Epidermal melanocyte (primary cell): Measurements from ENCODE around the gene FICD.
A peak's percentile ranks its signal among the peaks of the same experiment; 100 is the strongest.

Experiments used
- DNase-seq: peaks from one replicate; pipeline ENCODE4 v3.0.0; 2011; ENCODE audit warnings: low spot score; ENCODE audit not compliant: insufficient read length

FICD gene

GRCh38 chr12:108502922-108503321 lies 12.2 kb upstream of the FICD start:
- DNase-seq: no peak

GRCh38 chr12:108505129-108505528 lies 9.9 kb upstream of the FICD start:
- DNase-seq: no peak

GRCh38 chr12:108507971-108508642 lies 7.0 kb upstream of the FICD start:
- DNase-seq: no peak

- DNase-seq: no peak
Observed at GRCh38 chr12:108509806-108510205, 5.3 kb upstream of the FICD start.

- DNase-seq: no peak
Observed at GRCh38 chr12:108510836-108511235, 4.2 kb upstream of the FICD start.

- peak; percentile 44 for DNase-seq
Observed at GRCh38 chr12:108511633-108512540, 3.2 kb upstream of the FICD start.

GRCh38 chr12:108514468-108514972 lies 557 bp upstream of the FICD start:
- no peak for DNase-seq

- no peak for DNase-seq
Observed at GRCh38 chr12:108515916-108516315, 839 bp downstream of the FICD start.

- DNase-seq: no peak
Observed at GRCh38 chr12:108516511-108517275, 1.6 kb downstream of the FICD start.

- no peak for DNase-seq
Observed at GRCh38 chr12:108517288-108518100, 2.4 kb downstream of the FICD start.

- DNase-seq: no peak
Observed at GRCh38 chr12:108518101-108518715, 3.1 kb downstream of the FICD start.

- no peak for DNase-seq
Observed at GRCh38 chr12:108518716-108519496, 3.8 kb downstream of the FICD start.

GRCh38 chr12:108519558-108519957 lies 4.5 kb downstream of the FICD start:
- no peak for DNase-seq

- DNase-seq: peak; percentile 38
Observed at GRCh38 chr12:108523365-108523764, 8.3 kb downstream of the FICD start.

- DNase-seq: no peak
Observed at GRCh38 chr12:108525681-108526080, 10.6 kb downstream of the FICD start.

GRCh38 chr12:108526482-108527165 lies 11.5 kb downstream of the FICD start:
- peak; percentile 69 for DNase-seq

GRCh38 chr12:108527166-108527496 lies 12.1 kb downstream of the FICD start:
- no peak for DNase-seq

- no peak for DNase-seq
Observed at GRCh38 chr12:108530161-108530560, 15.1 kb downstream of the FICD start.
